ENCODE data around the gene SCP2. TPM values are rescaled to one million over a fixed set of nuclear protein-coding genes. Genes with fewer than 3 reads are reported as not detected.

Gene SCP2, protein sequence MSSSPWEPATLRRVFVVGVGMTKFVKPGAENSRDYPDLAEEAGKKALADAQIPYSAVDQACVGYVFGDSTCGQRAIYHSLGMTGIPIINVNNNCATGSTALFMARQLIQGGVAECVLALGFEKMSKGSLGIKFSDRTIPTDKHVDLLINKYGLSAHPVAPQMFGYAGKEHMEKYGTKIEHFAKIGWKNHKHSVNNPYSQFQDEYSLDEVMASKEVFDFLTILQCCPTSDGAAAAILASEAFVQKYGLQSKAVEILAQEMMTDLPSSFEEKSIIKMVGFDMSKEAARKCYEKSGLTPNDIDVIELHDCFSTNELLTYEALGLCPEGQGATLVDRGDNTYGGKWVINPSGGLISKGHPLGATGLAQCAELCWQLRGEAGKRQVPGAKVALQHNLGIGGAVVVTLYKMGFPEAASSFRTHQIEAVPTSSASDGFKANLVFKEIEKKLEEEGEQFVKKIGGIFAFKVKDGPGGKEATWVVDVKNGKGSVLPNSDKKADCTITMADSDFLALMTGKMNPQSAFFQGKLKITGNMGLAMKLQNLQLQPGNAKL
- 10 to 100 TPM; 69.9 to 78.8 TPM for total RNA-seq

DNA sequence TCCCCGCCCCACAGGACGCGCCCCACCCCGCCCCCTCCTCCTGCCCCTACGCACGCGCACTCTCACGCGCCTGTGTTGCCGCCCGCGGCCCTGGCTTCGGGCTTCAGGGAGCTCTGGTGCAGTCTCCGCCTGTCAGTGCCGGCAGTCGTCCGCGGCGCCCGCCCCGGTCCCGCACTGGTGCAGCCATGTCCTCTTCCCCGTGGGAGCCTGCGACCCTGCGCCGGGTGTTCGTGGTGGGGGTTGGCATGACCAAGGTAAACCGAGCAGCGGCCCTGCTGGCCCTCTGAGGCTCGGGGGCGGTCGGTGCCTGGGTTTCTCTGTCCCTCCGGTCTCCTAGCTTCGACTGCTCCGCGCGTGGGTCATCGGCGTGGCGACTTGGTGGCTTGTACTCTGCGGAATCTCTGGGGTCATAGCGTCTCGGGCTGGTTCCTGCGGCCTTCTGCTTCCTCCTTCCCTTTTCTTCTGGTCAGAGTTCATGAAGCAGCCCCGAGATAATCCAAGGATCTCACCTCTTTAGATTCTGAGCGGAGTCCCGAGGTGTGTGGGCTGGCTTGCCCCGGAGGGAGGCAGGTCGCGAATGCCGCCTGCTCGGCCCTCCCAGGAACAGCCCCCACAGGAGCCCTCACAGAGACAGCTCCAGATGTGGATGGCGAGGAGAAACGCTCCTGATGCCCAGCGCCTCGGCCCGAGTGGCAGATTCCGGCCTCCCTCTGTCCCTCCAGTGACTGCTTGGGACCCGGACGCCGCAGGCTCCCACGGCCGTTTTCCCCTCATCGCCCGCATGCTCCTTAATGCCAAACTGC, at the start of gene SCP2:
SCP2 (plus strand) TSS at position 65 of the 803 bp plus-strand sequence; CDS start at position 186, 121 bp downstream.
- ATAC-seq (peak; percentile 94), DNase-seq (ENCODE audit: low spot score in 2 of 2) (peak; percentile 81 to 83)
- Mint-ChIP-seq H3K27ac (peak within 1 kb of the TSS; percentile 63 to 88), H3K9me3 (no peaks in the 10 kb centered on the region), H3K36me3 (peaks cover 0 to 11% of the 10 kb centered on the region in 2 donors)

DNA sequence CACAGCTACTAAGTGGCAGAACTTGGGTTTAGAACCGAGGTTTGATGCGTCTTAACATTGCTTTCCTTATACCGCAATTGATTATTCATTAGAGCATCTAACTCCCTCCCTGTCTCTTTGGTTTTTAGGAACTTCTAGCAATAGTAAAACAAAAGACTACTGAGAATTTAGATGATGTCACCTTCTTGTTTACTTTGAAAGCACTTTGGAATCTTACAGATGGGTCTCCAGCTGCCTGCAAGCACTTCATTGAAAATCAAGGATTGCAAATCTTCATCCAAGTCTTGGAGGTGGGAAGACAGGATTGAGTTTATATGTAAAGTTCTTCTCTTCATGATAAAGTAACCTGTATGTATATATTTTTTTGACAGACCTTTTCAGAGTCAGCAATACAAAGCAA, 49.5 kb upstream of the SCP2 start:
- DNase-seq (ENCODE audit: low spot score in 2 of 2) (no peak), ATAC-seq (no peak)
- no peaks in the 10 kb centered on the region for H3K36me3 Mint-ChIP-seq
- H3K27ac Mint-ChIP-seq: peak overlapping the region in 1 of 2 donors; percentile 12
- peaks cover 0 to 5% of the 10 kb centered on the region in 2 donors for H3K9me3 Mint-ChIP-seq

DNA sequence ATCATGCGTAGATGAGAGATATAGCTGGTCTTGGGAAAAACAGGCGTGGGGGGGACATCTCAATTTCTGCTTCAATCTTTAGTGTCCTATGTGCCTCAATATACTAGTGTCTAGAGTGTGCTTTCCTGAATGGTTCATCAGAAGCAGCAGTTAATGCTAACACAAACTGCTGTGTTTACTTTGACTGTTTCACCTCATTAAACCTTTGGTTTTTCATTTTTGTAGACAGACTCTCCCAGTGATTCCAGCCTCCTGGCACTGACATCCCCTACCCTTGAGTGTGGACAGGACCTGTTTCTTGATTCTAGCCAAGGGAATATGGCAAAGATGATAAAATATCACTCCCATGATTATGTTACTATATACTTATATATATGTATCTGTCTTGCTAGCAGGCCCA, 46.9 kb upstream of the SCP2 start:
- no peak overlapping the region for H3K27ac Mint-ChIP-seq
- no peaks in the 10 kb centered on the region for H3K36me3 Mint-ChIP-seq
- ATAC-seq (no peak), DNase-seq (ENCODE audit: low spot score in 2 of 2) (no peak)
- peaks cover 0 to 5% of the 10 kb centered on the region in 2 donors for H3K9me3 Mint-ChIP-seq

DNA sequence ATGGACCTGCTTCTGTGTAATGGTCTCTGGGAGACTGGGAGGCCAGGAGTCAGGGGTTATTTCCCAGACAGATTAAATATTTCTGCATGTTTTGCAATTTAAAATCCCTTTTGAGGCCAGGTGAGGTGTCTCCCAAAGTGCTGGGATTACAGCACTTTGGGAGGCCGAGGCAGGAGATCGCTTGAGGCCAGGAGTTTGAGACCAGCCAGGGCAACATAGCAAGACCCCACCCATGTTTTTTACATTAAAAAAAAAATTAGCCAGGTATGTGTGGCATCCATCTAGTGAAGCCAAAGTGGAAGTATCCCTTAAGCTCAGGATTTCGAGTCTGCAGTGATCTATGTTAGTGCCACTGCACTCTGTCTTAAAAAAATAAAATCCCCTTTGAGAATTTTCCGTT, 39.6 kb upstream of the SCP2 start:
- no peaks in the 10 kb centered on the region for H3K36me3 Mint-ChIP-seq
- ATAC-seq: no peak
- DNase-seq (ENCODE audit: low spot score in 2 of 2): no peak
- H3K9me3 Mint-ChIP-seq: peaks cover 0 to under 1% of the 10 kb centered on the region in 2 donors
- H3K27ac Mint-ChIP-seq: no peak overlapping the region

DNA sequence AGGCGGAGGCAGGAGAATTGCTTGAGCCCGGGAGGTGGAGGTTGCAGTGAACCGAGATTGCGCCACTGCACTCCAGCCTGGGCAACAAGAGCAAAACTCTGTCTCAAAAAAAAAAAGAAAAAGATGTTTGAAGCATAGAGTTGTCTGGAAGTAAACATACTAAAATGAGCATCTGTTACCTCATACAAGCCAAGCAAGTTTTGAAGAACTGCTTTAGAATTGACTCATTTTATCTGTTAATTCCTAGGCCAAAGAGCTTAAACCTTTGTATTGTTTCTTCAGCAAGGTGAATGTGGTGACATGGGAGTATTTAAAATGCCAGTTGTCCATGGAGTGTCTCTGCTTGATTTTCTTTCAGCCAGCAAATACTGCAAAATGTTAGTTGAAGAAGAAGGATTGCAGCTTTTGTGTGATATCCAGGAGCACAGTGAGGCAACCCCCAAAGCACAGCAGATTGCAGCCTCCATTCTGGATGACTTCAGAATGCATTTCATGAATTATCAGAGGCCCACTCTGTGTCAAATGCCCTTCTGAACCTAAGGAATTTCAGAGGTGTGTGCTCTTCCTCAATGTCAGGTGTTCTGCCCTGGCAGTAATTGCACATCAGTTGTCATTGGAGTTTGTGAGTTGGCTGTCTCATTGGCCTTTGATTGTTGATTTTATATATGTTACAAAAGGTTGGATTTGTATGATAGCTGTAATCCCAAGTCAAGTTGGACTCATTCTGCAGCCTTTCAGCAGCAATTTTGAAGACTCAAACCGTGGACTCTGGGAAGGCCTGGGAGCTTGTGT, 34.5 kb upstream of the SCP2 start:
- no peak for ATAC-seq
- H3K27ac Mint-ChIP-seq: no peak overlapping the region
- H3K36me3 Mint-ChIP-seq: no peaks in the 10 kb centered on the region
- DNase-seq (ENCODE audit: low spot score in 2 of 2): no peak
- H3K9me3 Mint-ChIP-seq: no peaks in the 10 kb centered on the region

DNA sequence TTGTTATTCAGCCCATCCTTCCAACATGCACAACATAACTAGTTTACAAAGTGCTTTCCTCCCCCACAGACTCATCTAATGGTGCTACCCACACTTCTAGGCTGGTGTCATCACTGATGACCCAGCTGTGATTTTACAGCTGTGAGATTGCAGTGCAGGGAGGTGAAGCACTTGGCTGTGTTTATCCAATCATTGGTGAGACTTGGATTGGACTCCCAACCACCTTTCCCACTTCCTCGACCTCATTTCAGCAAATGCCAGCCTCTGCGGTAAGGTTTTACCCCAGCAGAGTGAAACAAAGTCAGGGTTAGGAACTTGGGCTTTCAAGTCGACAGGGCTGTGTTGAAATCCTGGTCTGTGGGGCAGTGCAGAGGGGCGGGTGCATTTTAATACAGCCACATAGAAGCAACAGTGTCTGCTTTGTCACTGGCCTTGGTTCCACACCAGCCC, 27.6 kb upstream of the SCP2 start:
- ATAC-seq: no peak
- Mint-ChIP-seq H3K9me3 (no peaks in the 10 kb centered on the region), H3K36me3 (no peaks in the 10 kb centered on the region), H3K27ac (no peak overlapping the region)
- DNase-seq (ENCODE audit: low spot score in 2 of 2): no peak

DNA sequence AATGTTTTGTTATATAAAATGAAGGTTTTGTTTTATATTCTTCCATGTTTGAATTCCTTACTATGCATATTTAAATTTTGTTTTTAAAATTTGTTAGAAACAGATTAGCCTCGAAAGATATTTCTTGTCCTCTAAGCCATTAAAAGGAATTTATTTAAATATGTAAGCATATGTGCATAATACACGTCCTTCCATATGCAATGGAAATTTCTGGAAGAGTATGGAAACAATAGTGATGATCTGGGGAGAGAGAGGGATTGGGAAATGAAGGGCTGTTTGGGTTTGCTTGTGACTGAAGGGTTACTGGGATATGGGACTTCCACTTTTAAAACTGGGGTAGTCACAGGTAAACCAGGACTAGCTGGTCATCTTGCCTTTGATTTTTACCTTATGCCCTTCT, 26.7 kb upstream of the SCP2 start:
- H3K9me3 Mint-ChIP-seq: no peaks in the 10 kb centered on the region
- no peak overlapping the region for H3K27ac Mint-ChIP-seq
- DNase-seq (ENCODE audit: low spot score in 2 of 2): no peak
- no peaks in the 10 kb centered on the region for H3K36me3 Mint-ChIP-seq
- ATAC-seq: no peak

DNA sequence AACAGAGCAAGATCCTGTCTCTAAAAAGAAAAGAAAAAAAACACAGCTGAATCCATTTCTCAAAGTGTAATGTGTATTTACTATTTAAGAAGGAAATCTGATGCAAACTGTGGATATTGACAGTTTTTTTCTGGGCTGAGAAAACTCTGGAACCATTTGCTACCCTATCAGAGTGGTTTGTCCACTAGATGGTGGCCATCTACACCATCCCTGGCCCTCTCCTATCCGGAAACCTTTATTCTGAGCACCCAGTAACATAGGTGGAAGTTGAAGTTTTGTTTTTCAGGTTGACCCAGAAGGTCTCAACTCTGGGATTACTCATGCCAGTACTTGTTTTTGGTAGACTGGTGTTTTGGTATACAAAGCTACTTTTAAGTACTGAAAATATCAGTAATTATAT, 25.7 kb upstream of the SCP2 start:
- no peak for DNase-seq (ENCODE audit: low spot score in 2 of 2)
- Mint-ChIP-seq H3K9me3 (no peaks in the 10 kb centered on the region), H3K27ac (no peak overlapping the region), H3K36me3 (no peaks in the 10 kb centered on the region)
- ATAC-seq: no peak

DNA sequence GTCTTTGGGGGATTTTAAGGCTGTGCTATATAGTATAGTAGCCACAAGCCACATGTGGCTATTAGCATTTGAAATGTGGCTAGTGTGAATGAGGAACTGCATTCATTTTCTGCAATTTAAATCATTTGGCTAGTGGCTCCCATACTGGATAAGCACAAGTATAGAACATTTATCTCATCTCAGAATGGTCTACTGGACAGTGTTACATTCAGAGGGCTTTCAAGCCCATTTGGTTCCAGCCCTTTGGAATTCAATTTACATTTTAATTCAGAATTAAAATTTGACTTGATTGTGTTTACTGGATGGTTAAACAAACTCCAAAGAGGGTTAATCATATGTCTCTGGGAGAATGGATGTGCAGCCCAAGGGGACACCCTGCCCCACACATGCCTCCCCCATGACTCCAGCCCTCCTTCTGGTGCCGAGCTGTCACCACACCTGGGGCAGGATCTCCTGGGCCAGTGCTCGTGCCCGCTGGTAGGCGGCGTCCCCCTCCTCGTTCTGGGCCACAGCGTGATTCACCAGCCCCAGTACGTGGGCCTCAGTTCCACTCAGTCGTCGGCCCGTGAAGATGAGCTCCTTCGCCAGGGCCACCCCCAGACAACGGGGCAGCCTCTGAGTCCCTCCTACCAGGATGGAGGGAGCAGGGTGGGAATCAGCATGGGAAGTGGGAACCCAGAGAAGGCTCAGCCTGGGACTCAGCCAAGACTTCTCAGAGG, 22.7 kb upstream of the SCP2 start:
- Mint-ChIP-seq H3K9me3 (no peaks in the 10 kb centered on the region), H3K36me3 (no peaks in the 10 kb centered on the region), H3K27ac (peak overlapping the region in 1 of 2 donors; percentile 63)
- ATAC-seq: peak in 1 of 2 donors; percentile 37
- no peak for DNase-seq (ENCODE audit: low spot score in 2 of 2)

DNA sequence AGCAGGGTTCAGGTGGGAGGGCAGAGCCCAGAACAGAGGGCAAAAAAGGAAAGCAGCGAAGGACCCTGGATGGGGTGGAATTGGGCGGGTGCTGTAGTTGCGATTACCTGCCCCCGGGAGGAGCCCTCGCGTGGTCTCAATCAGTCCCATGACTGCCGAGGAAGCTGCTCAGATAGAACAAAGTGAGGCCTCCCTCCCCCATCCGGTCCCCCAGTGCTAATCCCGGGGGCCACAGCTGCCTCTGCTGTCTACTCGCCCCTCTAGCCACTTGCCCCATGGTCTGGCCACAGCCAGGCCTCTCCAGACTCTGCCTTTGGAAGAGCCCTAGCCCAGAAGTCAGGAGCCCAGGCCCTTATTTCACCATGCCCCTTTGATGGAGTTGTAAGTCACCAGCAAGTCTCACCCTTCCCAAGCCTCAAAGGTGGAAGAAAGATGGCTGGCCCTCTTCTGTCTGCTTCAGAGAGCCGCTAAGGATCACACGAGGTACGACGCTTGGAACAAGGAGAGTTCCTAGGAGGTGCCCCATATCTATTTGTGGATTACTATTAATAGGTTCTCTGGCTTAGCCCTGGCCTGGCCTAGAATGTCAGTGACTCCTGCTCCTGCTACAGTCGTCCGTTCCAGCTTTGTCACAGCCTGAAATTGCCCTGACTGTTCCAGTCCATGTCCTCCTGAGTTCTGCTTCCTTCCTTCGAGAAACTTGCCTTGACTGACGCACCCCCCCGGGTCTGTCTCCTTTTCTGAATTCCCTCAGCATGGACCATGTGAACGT, 22.0 kb upstream of the SCP2 start:
- peak; percentile 49 to 77 for ATAC-seq
- peak overlapping the region; percentile 44 to 63 for H3K27ac Mint-ChIP-seq
- H3K9me3 Mint-ChIP-seq: no peaks in the 10 kb centered on the region
- DNase-seq (ENCODE audit: low spot score in 2 of 2): peak in 1 of 2 donors; percentile 48
- H3K36me3 Mint-ChIP-seq: no peaks in the 10 kb centered on the region

DNA sequence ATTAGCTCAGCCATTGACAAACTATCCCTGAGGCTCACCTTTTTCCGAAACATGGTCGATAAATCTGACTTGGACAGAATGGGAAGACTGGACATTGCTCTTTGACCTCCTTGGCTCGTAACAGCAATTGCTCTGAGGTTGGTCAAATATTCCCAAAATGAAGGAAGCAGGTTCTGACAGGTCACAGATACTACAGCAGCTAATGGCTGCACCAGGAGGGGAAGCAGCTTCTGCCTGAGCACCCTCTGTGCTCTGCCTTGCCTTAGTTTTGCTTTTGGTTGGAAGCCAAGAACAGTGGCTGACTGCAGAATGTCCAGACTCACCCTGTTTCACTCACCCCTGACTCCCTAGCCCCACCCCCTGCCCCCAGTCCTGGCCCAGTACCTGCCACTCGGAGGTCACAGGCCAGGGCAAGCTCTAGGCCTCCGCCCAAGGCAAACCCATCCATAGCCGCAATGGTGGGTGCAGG, 20.9 kb upstream of the SCP2 start:
- H3K36me3 Mint-ChIP-seq: no peaks in the 10 kb centered on the region
- ATAC-seq: no peak
- H3K27ac Mint-ChIP-seq: peak overlapping the region in 1 of 2 donors; percentile 63
- no peaks in the 10 kb centered on the region for H3K9me3 Mint-ChIP-seq
- no peak for DNase-seq (ENCODE audit: low spot score in 2 of 2)

DNA sequence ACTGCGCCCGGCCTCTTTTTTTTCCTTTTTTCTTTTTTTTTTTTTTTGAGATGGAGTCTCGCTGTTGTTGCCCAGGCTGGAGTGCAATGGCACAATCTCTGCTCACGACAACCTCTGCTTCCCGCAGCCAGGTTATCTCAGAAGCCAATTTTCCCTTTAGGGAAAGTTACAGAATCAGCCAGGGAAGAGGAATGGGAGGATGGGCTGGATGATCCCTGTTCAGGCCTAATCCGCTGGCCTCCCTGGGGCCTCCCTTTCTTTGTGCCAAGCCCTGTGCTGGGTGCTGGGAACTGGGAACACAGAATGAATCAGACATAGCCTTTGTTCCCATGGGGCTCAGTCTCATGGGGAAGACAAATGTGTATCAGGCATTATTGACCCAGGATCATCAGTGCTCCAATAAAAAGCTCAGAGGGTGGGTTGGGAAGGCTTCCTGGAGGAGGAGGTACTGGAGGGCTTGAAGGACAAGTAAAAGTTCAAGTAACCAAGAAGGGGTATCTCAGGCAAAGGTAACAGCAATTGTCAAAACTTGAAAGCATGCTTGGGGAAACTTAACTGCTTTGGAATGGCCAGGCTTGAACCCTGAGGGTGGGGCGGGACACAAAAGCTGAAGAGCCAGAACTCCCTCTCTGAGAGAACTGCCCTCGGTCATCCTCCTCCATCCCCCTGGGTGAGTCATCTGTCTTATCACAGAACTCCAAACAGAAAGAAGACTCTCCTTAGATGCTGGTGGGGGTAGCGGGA, 19.8 kb upstream of the SCP2 start:
- ATAC-seq: no peak
- no peak for DNase-seq (ENCODE audit: low spot score in 2 of 2)
- Mint-ChIP-seq H3K27ac (peak overlapping the region in 1 of 2 donors; percentile 55), H3K9me3 (no peaks in the 10 kb centered on the region), H3K36me3 (no peaks in the 10 kb centered on the region)

DNA sequence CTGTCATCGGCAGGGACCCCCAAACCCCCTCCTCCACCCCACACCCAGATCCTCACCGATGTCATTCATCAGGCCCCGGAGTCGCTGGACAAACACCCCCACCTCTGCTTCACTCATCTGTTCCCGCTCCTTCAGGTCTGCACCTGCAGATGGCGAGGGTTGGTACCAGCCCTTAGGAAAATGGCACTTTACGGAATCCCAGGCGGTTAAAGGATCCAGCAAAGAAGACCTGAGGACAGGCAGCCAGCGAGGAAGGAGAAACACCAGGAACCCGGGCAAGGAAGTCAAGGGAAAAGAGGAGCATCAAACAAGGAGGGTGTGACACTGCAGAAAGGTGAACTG, 19.3 kb upstream of the SCP2 start:
- no peak overlapping the region for H3K27ac Mint-ChIP-seq
- H3K36me3 Mint-ChIP-seq: no peaks in the 10 kb centered on the region
- H3K9me3 Mint-ChIP-seq: no peaks in the 10 kb centered on the region

DNA sequence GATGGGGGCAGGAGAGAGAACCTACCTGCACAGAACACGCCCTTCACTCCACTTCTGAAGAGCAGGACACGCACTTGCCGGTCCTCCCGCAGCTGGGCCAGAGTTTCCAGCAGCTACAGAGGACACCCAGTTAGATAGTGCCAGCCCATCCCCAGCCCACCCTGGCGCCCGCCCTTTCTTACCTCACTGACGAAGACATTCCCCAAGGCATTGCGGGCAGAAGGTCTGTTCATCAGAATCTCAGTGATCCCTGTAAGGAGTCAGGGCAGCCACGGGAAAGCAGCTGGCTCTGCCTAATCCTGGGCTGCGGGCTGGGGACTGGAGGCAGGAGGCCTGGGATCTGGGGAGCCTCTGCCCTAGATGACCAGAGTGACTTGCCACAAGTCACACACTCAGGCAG, 15.5 kb upstream of the SCP2 start:
- no peaks in the 10 kb centered on the region for H3K36me3 Mint-ChIP-seq
- no peak for ATAC-seq
- H3K27ac Mint-ChIP-seq: no peak overlapping the region
- no peak for DNase-seq (ENCODE audit: low spot score in 2 of 2)
- no peaks in the 10 kb centered on the region for H3K9me3 Mint-ChIP-seq

More for the DNA sequence above, 19.3 kb upstream of the SCP2 start:
- ATAC-seq (no peak), DNase-seq (ENCODE audit: low spot score in 2 of 2) (no peak)

DNA sequence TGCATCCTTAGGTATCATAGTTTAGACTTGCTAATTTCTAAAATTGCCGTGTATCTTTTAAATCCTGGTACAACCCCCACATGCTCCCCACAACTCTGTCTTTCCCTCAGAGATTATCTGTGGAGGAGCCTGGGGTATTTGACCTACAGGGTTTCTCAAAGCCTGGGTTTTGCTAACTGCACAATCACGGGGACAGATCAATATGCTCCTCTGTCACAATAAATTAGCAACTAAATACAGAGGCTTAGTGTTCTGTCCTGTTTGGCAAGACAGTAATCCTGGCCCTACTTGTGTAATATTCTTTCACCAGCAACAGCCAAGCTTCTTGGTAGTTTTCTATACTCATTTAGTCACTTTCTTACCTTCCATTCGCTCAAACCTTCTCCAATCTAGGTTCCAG, 14.1 kb upstream of the SCP2 start:
- DNase-seq (ENCODE audit: low spot score in 2 of 2) (no peak), ATAC-seq (no peak)
- no peaks in the 10 kb centered on the region for H3K36me3 Mint-ChIP-seq
- H3K27ac Mint-ChIP-seq: no peak overlapping the region
- no peaks in the 10 kb centered on the region for H3K9me3 Mint-ChIP-seq
